IMR-90 (cell line): ENCODE measurements around the gene MEF2C. TPM values are rescaled to one million over a fixed set of nuclear protein-coding genes. Genes with fewer than 3 reads are reported as not detected.

Source experiments
- ATAC-seq: fragments of 200-7000 bp; cut with Tn5 transposase; 2 replicates; pipeline ENCODE4 v1.9.1; 2020; ENCODE audit warnings: low read depth, mild to moderate bottlenecking, moderate library complexity
- BruUV-seq: library from RNA; stranded (reverse); fragments of 400-500 nt; replicated peaks from 2 replicates; lab custom pipeline; 2021; lab: Mats Ljungman, UMichigan
- CTCF ChIA-PET: fragments of 300-600 bp; formaldehyde crosslinking; extraction: SDS; loops from one replicate; lab custom pipeline; 2021; ENCODE audit warnings: antibody characterized with exemption; lab: Yijun Ruan, JAX
- POLR2A ChIA-PET: fragments of 300-600 bp; sonication (Branson Sonifier 250); formaldehyde crosslinking; loops from one replicate; lab custom pipeline; 2022; ENCODE audit warnings: antibody characterized with exemption; ENCODE audit not compliant: unreplicated experiment; lab: Charles Lee
- DNase-seq: peaks from one replicate; pipeline ENCODE4 v3.0.0; 2013
- H2AFZ ChIP-seq: replicated peaks from 2 replicates; pipeline ENCODE3; 2013; ENCODE audit warnings: low read length, mild to moderate bottlenecking; ENCODE audit not compliant: poor library complexity
- H2AK5ac ChIP-seq: 2 replicates; pipeline ENCODE4 v1.6.1; 2013; ENCODE audit warnings: low read depth, low read length, inconsistent platforms
- H2AK9ac ChIP-seq: replicated peaks from 2 replicates; pipeline ENCODE3; 2013; ENCODE audit warnings: mild to moderate bottlenecking, low read depth, low read length, moderate library complexity; ENCODE audit not compliant: poor library complexity
- H2BK120ac ChIP-seq: 2 replicates; pipeline ENCODE4 v1.6.1; 2013; ENCODE audit warnings: low read depth, low read length, inconsistent platforms
- H2BK15ac ChIP-seq: 3 replicates; pipeline ENCODE4 v1.6.1; 2013; ENCODE audit warnings: low read depth, low read length, inconsistent platforms
- H2BK20ac ChIP-seq: 2 replicates; pipeline ENCODE4 v1.6.1; 2013; ENCODE audit warnings: low read depth, mild to moderate bottlenecking, inconsistent platforms, low read length, moderate library complexity
- H2BK5ac ChIP-seq: 2 replicates; pipeline ENCODE4 v1.6.1; 2013; ENCODE audit warnings: mild to moderate bottlenecking, low read depth, low read length, inconsistent platforms; ENCODE audit not compliant: poor library complexity, severe bottlenecking
- H3K14ac ChIP-seq: replicated peaks from 2 replicates; pipeline ENCODE4 v1.6.1; 2013; ENCODE audit warnings: low read depth, low read length, inconsistent platforms
- H3K18ac ChIP-seq: 2 replicates; pipeline ENCODE4 v1.6.1; 2013; ENCODE audit warnings: low read depth, low read length, control low read depth
- H3K23ac ChIP-seq: 2 replicates; pipeline ENCODE4 v1.6.1; 2013; ENCODE audit warnings: low read depth, low read length, inconsistent platforms
- H3K27ac ChIP-seq: 2 replicates; pipeline ENCODE4 v1.5.1; 2013; ENCODE audit warnings: mild to moderate bottlenecking, control low read depth, low read length; ENCODE audit not compliant: insufficient read depth
- H3K27me3 ChIP-seq: 2 replicates; pipeline ENCODE4 v1.6.1; 2013; ENCODE audit warnings: low read length; ENCODE audit not compliant: control insufficient read depth, insufficient read depth
- H3K36me3 ChIP-seq: 2 replicates; pipeline ENCODE4 v1.6.1; 2013; ENCODE audit warnings: low read length, mixed read lengths; ENCODE audit not compliant: control insufficient read depth, insufficient read depth
- H3K4ac ChIP-seq: 2 replicates; pipeline ENCODE4 v1.6.1; 2013; ENCODE audit warnings: low read depth, low read length, inconsistent platforms
- H3K4me1 ChIP-seq: 2 replicates; pipeline ENCODE4 v1.6.1; 2013; ENCODE audit warnings: low read length, mixed read lengths; ENCODE audit not compliant: control insufficient read depth, insufficient read depth
- H3K4me2 ChIP-seq: 2 replicates; pipeline ENCODE4 v1.6.1; 2013; ENCODE audit warnings: low read depth, mild to moderate bottlenecking, control low read depth, low read length, moderate library complexity
- H3K4me3 ChIP-seq: 2 replicates; pipeline ENCODE4 v1.5.1; 2013; ENCODE audit warnings: low read depth, mild to moderate bottlenecking, control low read depth, low read length, moderate library complexity; ENCODE audit not compliant: insufficient read depth
- H3K56ac ChIP-seq: 2 replicates; pipeline ENCODE4 v1.6.1; 2013; ENCODE audit warnings: low read length, inconsistent platforms; ENCODE audit not compliant: insufficient read depth; ENCODE audit errors: extremely low read depth
- H3K79me1 ChIP-seq, 2 experiments: 2 replicates each; pipeline ENCODE4 v1.6.1; 2013; ENCODE audit warnings: low read length in 2 of 2, inconsistent platforms in 1 of 2, low read depth in 1 of 2
- H3K9ac ChIP-seq: 2 replicates; pipeline ENCODE4 v1.6.1; 2013; ENCODE audit warnings: low read depth, low read length, control low read depth
- H3K9me1 ChIP-seq: 2 replicates; pipeline ENCODE4 v1.6.1; 2013; ENCODE audit warnings: low read length, inconsistent platforms; ENCODE audit not compliant: insufficient read depth
- H3K9me3 ChIP-seq: 2 replicates; pipeline ENCODE4 v1.6.1; 2013; ENCODE audit warnings: low read length; ENCODE audit not compliant: control insufficient read depth, insufficient read depth
- H4K20me1 ChIP-seq: 2 replicates; pipeline ENCODE4 v1.6.1; 2013; ENCODE audit warnings: low read length, inconsistent platforms; ENCODE audit not compliant: insufficient read depth
- H4K5ac ChIP-seq: 2 replicates; pipeline ENCODE4 v1.6.1; 2013; ENCODE audit warnings: mild to moderate bottlenecking, low read depth, low read length, control low read depth
- H4K8ac ChIP-seq, 2 experiments: 2 replicates each; pipeline ENCODE4 v1.6.1; 2013; ENCODE audit warnings: low read depth in 2 of 2, low read length in 2 of 2, control low read depth in 1 of 2, inconsistent platforms in 1 of 2
- H4K91ac ChIP-seq: 2 replicates; pipeline ENCODE4 v1.6.1; 2013; ENCODE audit warnings: low read depth, low read length, inconsistent platforms; ENCODE audit not compliant: insufficient read depth
- BHLHE40 ChIP-seq: fragments of 150-350 bp; IDR thresholded peaks from 2 replicates; pipeline ENCODE4 v1.6.1; 2016; ENCODE audit warnings: mild to moderate bottlenecking, low read depth, low read length
- CEBPB ChIP-seq: IDR thresholded peaks from 2 replicates; pipeline ENCODE4 v1.6.1; 2012; ENCODE audit warnings: low read depth, low read length, improper control_type of control experiment
- CHD1 ChIP-seq: IDR thresholded peaks from 2 replicates; pipeline ENCODE4 v1.6.1; 2012; ENCODE audit warnings: low read depth, low read length, improper control_type of control experiment
- CTCF ChIP-seq: conservative IDR thresholded peaks from 2 replicates; pipeline ENCODE4 v1.5.1; 2012; ENCODE audit warnings: mild to moderate bottlenecking, low read depth, low read length, improper control_type of control experiment
- ELK1 ChIP-seq: fragments of 150-350 bp; IDR thresholded peaks from 2 replicates; pipeline ENCODE4 v1.6.1; 2016; ENCODE audit warnings: low read depth, mild to moderate bottlenecking, low read length, moderate library complexity, borderline replicate concordance
- FOS ChIP-seq: fragments of 150-350 bp; IDR thresholded peaks from 2 replicates; pipeline ENCODE4 v1.6.1; 2016; ENCODE audit warnings: low read depth, low read length
- MAFK ChIP-seq: IDR thresholded peaks from 2 replicates; pipeline ENCODE4 v1.6.1; 2012; ENCODE audit warnings: low read depth, low read length, improper control_type of control experiment
- MAZ ChIP-seq: IDR thresholded peaks from 2 replicates; pipeline ENCODE4 v1.6.1; 2012; ENCODE audit warnings: low read depth, mild to moderate bottlenecking, low read length, improper control_type of control experiment, moderate library complexity, borderline replicate concordance
- MXI1 ChIP-seq: IDR thresholded peaks from 2 replicates; pipeline ENCODE4 v1.6.1; 2012; ENCODE audit warnings: low read depth, mild to moderate bottlenecking, low read length, moderate library complexity, borderline replicate concordance
- NFE2L2 ChIP-seq: fragments of 150-350 bp; IDR thresholded peaks from 2 replicates; pipeline ENCODE4 v1.6.1; 2016; ENCODE audit warnings: low read depth, mild to moderate bottlenecking, low read length
- POLR2A ChIP-seq: IDR thresholded peaks from 2 replicates; pipeline ENCODE4 v1.6.1; 2012; ENCODE audit warnings: mild to moderate bottlenecking, low read depth, low read length
- RAD21 ChIP-seq: IDR thresholded peaks from 2 replicates; pipeline ENCODE4 v1.6.1; 2012; ENCODE audit warnings: low read length, improper control_type of control experiment
- RCOR1 ChIP-seq: IDR thresholded peaks from 2 replicates; pipeline ENCODE4 v1.6.1; 2012; ENCODE audit warnings: mild to moderate bottlenecking, low read length, improper control_type of control experiment; ENCODE audit not compliant: insufficient replicate concordance
- RFX5 ChIP-seq: IDR thresholded peaks from 2 replicates; pipeline ENCODE4 v1.8.0; 2012; ENCODE audit warnings: low read depth, mild to moderate bottlenecking, low read length, moderate library complexity
- SMC3 ChIP-seq: fragments of 150-350 bp; IDR thresholded peaks from 2 replicates; pipeline ENCODE4 v1.6.1; 2016; ENCODE audit warnings: low read depth, mild to moderate bottlenecking, antibody characterized with exemption, low read length, moderate library complexity
- USF2 ChIP-seq: fragments of 150-350 bp; IDR thresholded peaks from 2 replicates; pipeline ENCODE4 v1.6.1; 2017; ENCODE audit warnings: mild to moderate bottlenecking, antibody characterized with exemption, low read length, low read depth
- WGBS, 2 experiments: methylation state at CpG; one replicate each; pipeline versions ENCODE4 v1.1.5 to v1.1.7; 2013; ENCODE audit warnings: missing lambda C conversion rate in 2 of 2; ENCODE audit not compliant: insufficient read length in 1 of 2; ENCODE audit errors: extremely low coverage in 2 of 2; 5-methylcytosine and 5-hydroxymethylcytosine counted together
- dilution Hi-C: fragments of 300-500 bp; cut with HindIII; formaldehyde crosslinking; loops from one replicate; pipeline ENCODE4 v1.14.3; 2018; ENCODE audit warnings: low sequenced_read_pairs; ENCODE audit not compliant: unreplicated experiment
- in situ Hi-C: fragments of 300-500 bp; cut with MboI; formaldehyde crosslinking; loops from 3 replicates; pipeline ENCODE4 v1.14.3; 2019; ENCODE audit warnings: low sequenced_read_pairs, inconsistent platforms, mixed read lengths
- intact Hi-C: fragments of 100-400 bp; cut with micrococcal nuclease; formaldehyde crosslinking; loops from 2 replicates; pipeline ENCODE4 v1.10.0; 2022
- polyA plus RNA-seq, 3 experiments: library from polyadenylated mRNA; depleted of rRNA; stranded (reverse); fragments of >200 nt; gene quantifications; 2 replicates each; pipeline ENCODE4 v1.2.3, GENCODE V29; 2012; ENCODE audit warnings: low replicate concordance in 1 of 3
- total RNA-seq: library from RNA; depleted of rRNA; stranded (reverse); fragments of >200 nt; gene quantifications from 2 replicates; pipeline ENCODE4 v1.2.3, GENCODE V29; 2012

Gene MEF2C
- total and polyA plus RNA-seq, 2 of the 4 experiments (the other 2 are of a cell fraction), result 1.5 to 6.8 TPM

DNA sequence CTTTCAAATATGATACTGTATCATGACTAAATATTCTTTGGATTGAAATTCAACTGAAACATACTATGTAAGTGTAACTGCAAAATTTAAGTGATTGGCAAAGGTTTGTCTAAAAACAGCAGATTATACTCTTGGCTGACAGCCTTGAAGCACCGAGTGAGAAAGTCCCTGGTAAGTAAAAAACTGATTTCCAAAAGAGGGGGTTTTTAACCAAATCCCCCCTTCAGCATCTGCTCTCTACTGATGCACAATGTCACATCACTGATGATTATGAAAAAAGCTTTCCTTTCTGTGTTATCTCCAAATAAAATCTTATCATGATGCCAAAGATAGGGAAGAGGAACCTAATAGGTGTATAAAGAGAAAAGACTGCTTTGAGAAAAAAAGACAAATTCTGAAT lies 141.0 kb downstream of the MEF2C start:
- Histone ChIP-seq H2BK15ac (no peak overlapping the region), H3K4ac (no peak overlapping the region), H3K4me3 (no peak overlapping the region), H3K9me3 (no peaks in the 10 kb centered on the region), H2AK9ac (no peak overlapping the region), H2BK5ac (no peak overlapping the region), H3K23ac (no peak overlapping the region), H3K4me1 (no peaks in the 10 kb centered on the region), H3K4me2 (no peak overlapping the region), H2BK120ac (no peak overlapping the region), H3K36me3 (no peaks in the 10 kb centered on the region), H4K91ac (no peak overlapping the region), H3K9ac (no peak overlapping the region), H4K8ac (no peak overlapping the region), H3K9me1 (no peaks in the 10 kb centered on the region), H4K5ac (no peak overlapping the region), H4K20me1 (no peaks in the 10 kb centered on the region), H3K27ac (no peak overlapping the region), H3K18ac (no peak overlapping the region), H2BK20ac (no peak overlapping the region), H3K56ac (no peak overlapping the region), H3K27me3 (no peaks in the 10 kb centered on the region), H3K14ac (no peak overlapping the region), H2AFZ (no peak overlapping the region), H3K79me1 (no peaks in the 10 kb centered on the region), H2AK5ac (no peak overlapping the region)
- TF ChIP-seq ELK1 (no peak), NFE2L2 (no peak), BHLHE40 (no peak), SMC3 (no peak), USF2 (no peak), RFX5 (no peak), RAD21 (no peak), POLR2A (no peak), MXI1 (no peak), CHD1 (no peak), CTCF (no peak), CEBPB (no peak), FOS (no peak), RCOR1 (no peak), MAZ (no peak), MAFK (no peak)
- CTCF ChIA-PET, result no interaction called here
- intact Hi-C loops, result no loop called here
- in situ Hi-C loops, result no loop called here
- POLR2A ChIA-PET, result interaction anchor here (0.6 kb wide), 2 partner anchors 791 to 1888 kb away, joined by 3 read pairs; no protein-coding TSS in a partner anchor
- dilution Hi-C loops, result no loop called here
- no peak for ATAC-seq
- WGBS, 2 experiments, result no CpG with 5 or more reads among the region's 1 CpG
- BruUV-seq, result no TSS peak
- DNase-seq, result no peak
